Activated naive CD4-positive, alpha-beta T cell treated with anti-CD3 and anti-CD28 coated beads, Interleukin-2, amount 50 U/mL, for 24 hours (primary cell): ENCODE measurements around the gene MAPRE2.
"Not testable (repeated sequence)": the region's sequence is repeated elsewhere in the genome, so short reads cannot be mapped to it uniquely, and the experiment has no call there.

Experiments
- H3K27ac Mint-ChIP-seq: one replicate; pipeline ENCODE4 v1.8.0; 2021; ENCODE audit warnings: mild to moderate bottlenecking, mixed read lengths
- H3K27me3 Mint-ChIP-seq: one replicate; pipeline ENCODE4 v1.8.0; 2021; ENCODE audit warnings: mixed read lengths
- H3K36me3 Mint-ChIP-seq: one replicate; pipeline ENCODE4 v1.8.0; 2021; ENCODE audit warnings: mixed read lengths
- H3K4me1 Mint-ChIP-seq: one replicate; pipeline ENCODE4 v1.8.0; 2021; ENCODE audit warnings: mixed read lengths
- H3K4me3 Mint-ChIP-seq: one replicate; pipeline ENCODE4 v1.8.0; 2021; ENCODE audit warnings: mild to moderate bottlenecking, mixed read lengths
- H3K9me3 Mint-ChIP-seq: one replicate; pipeline ENCODE4 v1.8.0; 2021; ENCODE audit warnings: mixed read lengths

The MAPRE2 gene

GRCh38 chr18:35088921-35089320 is 47.7 kb downstream of the MAPRE2 start:
- Mint-ChIP-seq H3K9me3 (no peaks in the 10 kb centered on the region), H3K27me3 (no peaks in the 10 kb centered on the region), H3K4me3 (no peak overlapping the region), H3K4me1 (peaks cover 69% of the 10 kb centered on the region), H3K27ac (no peak overlapping the region), H3K36me3 (peaks cover 18% of the 10 kb centered on the region)

- no peaks in the 10 kb centered on the region for H3K27me3 Mint-ChIP-seq
- no peaks in the 10 kb centered on the region for H3K9me3 Mint-ChIP-seq
- no peak overlapping the region for H3K4me3 Mint-ChIP-seq
- H3K4me1 Mint-ChIP-seq = peaks cover 69% of the 10 kb centered on the region
- peaks cover 18% of the 10 kb centered on the region for H3K36me3 Mint-ChIP-seq
- no peak overlapping the region for H3K27ac Mint-ChIP-seq
These were observed 48.2 kb downstream of the MAPRE2 start for GRCh38 chr18:35089382-35089781.

- Mint-ChIP-seq H3K36me3 (peaks cover 18% of the 10 kb centered on the region), H3K4me1 (peaks cover 70% of the 10 kb centered on the region), H3K27ac (peak overlapping the region; percentile 92)
These were observed 48.8 kb downstream of the MAPRE2 start for GRCh38 chr18:35089891-35090550.

GRCh38 chr18:35091841-35092240 is 50.6 kb downstream of the MAPRE2 start:
- Mint-ChIP-seq H3K27me3 (no peaks in the 10 kb centered on the region), H3K36me3 (peaks cover 20% of the 10 kb centered on the region), H3K4me1 (peaks cover 77% of the 10 kb centered on the region)

More at GRCh38 chr18:35089891-35090550, 48.8 kb downstream of the MAPRE2 start:
- Mint-ChIP-seq H3K27me3 (no peaks in the 10 kb centered on the region), H3K9me3 (no peaks in the 10 kb centered on the region), H3K4me3 (no peak overlapping the region)

GRCh38 chr18:35095983-35096676 is 54.9 kb downstream of the MAPRE2 start:
- Mint-ChIP-seq H3K4me1 (peaks cover 63% of the 10 kb centered on the region), H3K27me3 (no peaks in the 10 kb centered on the region), H3K9me3 (no peaks in the 10 kb centered on the region), H3K27ac (peak overlapping the region; percentile 89), H3K4me3 (peak overlapping the region; percentile 42), H3K36me3 (peaks cover 23% of the 10 kb centered on the region)

More at GRCh38 chr18:35091841-35092240, 50.6 kb downstream of the MAPRE2 start:
- Mint-ChIP-seq H3K9me3 (no peaks in the 10 kb centered on the region), H3K27ac (no peak overlapping the region), H3K4me3 (no peak overlapping the region)

- Mint-ChIP-seq H3K4me1 (peaks cover 67% of the 10 kb centered on the region), H3K9me3 (no peaks in the 10 kb centered on the region), H3K4me3 (no peak overlapping the region), H3K36me3 (peaks cover 26% of the 10 kb centered on the region), H3K27me3 (no peaks in the 10 kb centered on the region), H3K27ac (peak overlapping the region; percentile 94)
These were observed 55.4 kb downstream of the MAPRE2 start for GRCh38 chr18:35096677-35097011.

- peak overlapping the region; percentile 94 for H3K27ac Mint-ChIP-seq
These were observed 56.0 kb downstream of the MAPRE2 start for GRCh38 chr18:35097195-35097594.

GRCh38 chr18:35097763-35098162 is 56.5 kb downstream of the MAPRE2 start:
- peaks cover 32% of the 10 kb centered on the region for H3K36me3 Mint-ChIP-seq
- no peak overlapping the region for H3K27ac Mint-ChIP-seq

More at GRCh38 chr18:35097195-35097594, 56.0 kb downstream of the MAPRE2 start:
- H3K4me3 Mint-ChIP-seq = no peak overlapping the region
- H3K9me3 Mint-ChIP-seq = no peaks in the 10 kb centered on the region
- H3K36me3 Mint-ChIP-seq = peaks cover 32% of the 10 kb centered on the region
- H3K4me1 Mint-ChIP-seq = peaks cover 65% of the 10 kb centered on the region
- no peaks in the 10 kb centered on the region for H3K27me3 Mint-ChIP-seq

GRCh38 chr18:35099911-35100310 is 58.7 kb downstream of the MAPRE2 start:
- H3K9me3 Mint-ChIP-seq = no peaks in the 10 kb centered on the region
- peaks cover 30% of the 10 kb centered on the region for H3K36me3 Mint-ChIP-seq
- H3K4me1 Mint-ChIP-seq = peaks cover 45% of the 10 kb centered on the region
- no peaks in the 10 kb centered on the region for H3K27me3 Mint-ChIP-seq
- no peak overlapping the region for H3K4me3 Mint-ChIP-seq
- peak overlapping the region; percentile 79 for H3K27ac Mint-ChIP-seq

More at GRCh38 chr18:35097763-35098162, 56.5 kb downstream of the MAPRE2 start:
- Mint-ChIP-seq H3K27me3 (no peaks in the 10 kb centered on the region), H3K4me3 (no peak overlapping the region), H3K9me3 (no peaks in the 10 kb centered on the region), H3K4me1 (peaks cover 59% of the 10 kb centered on the region)

- Mint-ChIP-seq H3K4me3 (no peak overlapping the region), H3K9me3 (no peaks in the 10 kb centered on the region), H3K27me3 (no peaks in the 10 kb centered on the region), H3K36me3 (peaks cover 35% of the 10 kb centered on the region), H3K27ac (peak overlapping the region; percentile 57), H3K4me1 (peaks cover 36% of the 10 kb centered on the region)
These were observed 63.3 kb downstream of the MAPRE2 start for GRCh38 chr18:35104391-35105051.

- Mint-ChIP-seq H3K9me3 (no peaks in the 10 kb centered on the region), H3K4me3 (no peak overlapping the region), H3K36me3 (peaks cover 39% of the 10 kb centered on the region), H3K4me1 (peaks cover 47% of the 10 kb centered on the region), H3K27me3 (no peaks in the 10 kb centered on the region), H3K27ac (peak overlapping the region; percentile 60)
These were observed 65.0 kb downstream of the MAPRE2 start for GRCh38 chr18:35106013-35106844.

- peak overlapping the region; percentile 60 for H3K27ac Mint-ChIP-seq
- H3K4me1 Mint-ChIP-seq = peaks cover 47% of the 10 kb centered on the region
- no peak overlapping the region for H3K4me3 Mint-ChIP-seq
- H3K9me3 Mint-ChIP-seq = no peaks in the 10 kb centered on the region
- no peaks in the 10 kb centered on the region for H3K27me3 Mint-ChIP-seq
- peaks cover 36% of the 10 kb centered on the region for H3K36me3 Mint-ChIP-seq
These were observed 65.6 kb downstream of the MAPRE2 start for GRCh38 chr18:35106845-35107148.

GRCh38 chr18:35107216-35107615 is 66.0 kb downstream of the MAPRE2 start:
- H3K9me3 Mint-ChIP-seq = no peaks in the 10 kb centered on the region
- no peak overlapping the region for H3K4me3 Mint-ChIP-seq
- H3K36me3 Mint-ChIP-seq = peaks cover 36% of the 10 kb centered on the region
- no peak overlapping the region for H3K27ac Mint-ChIP-seq
- peaks cover 50% of the 10 kb centered on the region for H3K4me1 Mint-ChIP-seq
- no peaks in the 10 kb centered on the region for H3K27me3 Mint-ChIP-seq

GRCh38 chr18:35108088-35108487 is 66.9 kb downstream of the MAPRE2 start:
- H3K4me1 Mint-ChIP-seq = peaks cover 59% of the 10 kb centered on the region
- not testable (repeated sequence) for H3K9me3 Mint-ChIP-seq, H3K4me3 Mint-ChIP-seq, H3K27me3 Mint-ChIP-seq
- peak overlapping the region; percentile 71 for H3K27ac Mint-ChIP-seq
- H3K36me3 Mint-ChIP-seq = peaks cover 35% of the 10 kb centered on the region

GRCh38 chr18:35110059-35110458 is 68.8 kb downstream of the MAPRE2 start:
- no peaks in the 10 kb centered on the region for H3K9me3 Mint-ChIP-seq
- no peak overlapping the region for H3K4me3 Mint-ChIP-seq
- H3K27me3 Mint-ChIP-seq = no peaks in the 10 kb centered on the region
- H3K4me1 Mint-ChIP-seq = peaks cover 77% of the 10 kb centered on the region
- peaks cover 37% of the 10 kb centered on the region for H3K36me3 Mint-ChIP-seq
- H3K27ac Mint-ChIP-seq = no peak overlapping the region
